Transverse colon (tissue), 4 donors: Measurements from ENCODE around the gene SUPT5H. TPM values are rescaled to one million over a fixed set of nuclear protein-coding genes. Genes with fewer than 3 reads are reported as not detected.
"Not testable (repeated sequence)": the region's sequence is repeated elsewhere in the genome, so short reads cannot be mapped to it uniquely, and the experiment has no call there.

Experiments used
- DNase-seq: peaks from one replicate; pipeline ENCODE4 v3.0.0-alpha.2; 2019
- H3K27ac ChIP-seq, 4 donors: fragments of 200-600 bp; sonication (generic); 2 replicates each; pipeline ENCODE4 v1.5.1; 2016 to 2018; ENCODE audit warnings: inconsistent platforms in 4 of 4
- H3K27me3 ChIP-seq: fragments of 200-600 bp; sonication (generic); 2 replicates; pipeline ENCODE4 v1.5.1; 2017; ENCODE audit warnings: inconsistent platforms
- H3K36me3 ChIP-seq, 4 donors: fragments of 200-600 bp; sonication (generic); 2 replicates each; pipeline ENCODE4 v1.5.1; 2017 to 2019; ENCODE audit warnings: inconsistent platforms in 4 of 4
- H3K4me1 ChIP-seq, 4 donors: fragments of 200-600 bp; sonication (generic); 2 replicates each; pipeline ENCODE4 v1.5.1; 2017 to 2020; ENCODE audit warnings: inconsistent platforms in 4 of 4
- H3K4me3 ChIP-seq, 4 donors: fragments of 200-600 bp; sonication (generic); 1 replicate in 1 of 4; 2 replicates in 3 of 4; pipeline versions ENCODE4 v1.5.1 to v1.6.1; 2017 to 2019; ENCODE audit warnings: inconsistent platforms in 4 of 4
- H3K9me3 ChIP-seq, 2 donors: fragments of 200-600 bp; sonication (generic); 2 replicates each; pipeline ENCODE4 v1.5.1; 2017 to 2019; ENCODE audit warnings: inconsistent platforms in 2 of 2
- EP300 ChIP-seq: sonication (generic); formaldehyde crosslinking; IDR thresholded peaks from one replicate; pipeline ENCODE4 v1.6.1; 2017; ENCODE audit warnings: antibody characterized with exemption, low read depth
- POLR2A ChIP-seq: fragments of 450-650 bp; IDR thresholded peaks from one replicate; pipeline ENCODE4 v1.6.1; 2016; ENCODE audit warnings: antibody characterized with exemption, mild to moderate bottlenecking, moderate library complexity
- POLR2AphosphoS5 ChIP-seq, 3 donors: sonication (generic); formaldehyde crosslinking; IDR thresholded peaks; one replicate each; pipeline ENCODE4 v1.6.1; 2016; ENCODE audit warnings: antibody characterized with exemption in 3 of 3
- WGBS, 2 donors: methylation state at CpG; one replicate each; pipeline ENCODE4 v1.1.5; 2018; ENCODE audit warnings: low coverage in 1 of 2; 5-methylcytosine and 5-hydroxymethylcytosine counted together
- in situ Hi-C, 4 donors: fragments of 200-750 bp; cut with MboI; loops; one replicate each; pipeline versions ENCODE4 v1.15.0 to v1.15.1; 2017; ENCODE audit warnings: low sequenced_read_pairs in 3 of 4, low pct_ligation_motif_present in 1 of 4, low pct_unique_long_range_greater_than_20kb in 1 of 4
- intact Hi-C: fragments of 100-400 bp; cut with DNase I; formaldehyde crosslinking; loops from one replicate; pipeline ENCODE4 v1.15.1; 2023; ENCODE audit warnings: low total_unique reads
- total RNA-seq, 4 donors: library from RNA; depleted of rRNA; stranded (reverse); fragments of >200 nt; gene quantifications; one replicate each; pipeline ENCODE4 v1.1.0, GENCODE V29; 2016
- TF ChIP-seq, protein P1 (sequence below), 5 experiments: fragments of 200-600 bp in 3 of 5; fragments of 450-650 bp in 2 of 5; sonication (generic) in 3 of 5; IDR thresholded peaks; 1 replicate in 2 of 5; 2 replicates in 3 of 5; pipeline ENCODE4 v1.5.1; 2016 to 2017; ENCODE audit warnings: antibody characterized with exemption in 5 of 5, inconsistent platforms in 3 of 5, mild to moderate bottlenecking in 2 of 5, moderate library complexity in 1 of 5

SUPT5H gene
- total RNA-seq, 4 donors from 2014 or later = 97.1 to 161 (median 125) TPM

DNA sequence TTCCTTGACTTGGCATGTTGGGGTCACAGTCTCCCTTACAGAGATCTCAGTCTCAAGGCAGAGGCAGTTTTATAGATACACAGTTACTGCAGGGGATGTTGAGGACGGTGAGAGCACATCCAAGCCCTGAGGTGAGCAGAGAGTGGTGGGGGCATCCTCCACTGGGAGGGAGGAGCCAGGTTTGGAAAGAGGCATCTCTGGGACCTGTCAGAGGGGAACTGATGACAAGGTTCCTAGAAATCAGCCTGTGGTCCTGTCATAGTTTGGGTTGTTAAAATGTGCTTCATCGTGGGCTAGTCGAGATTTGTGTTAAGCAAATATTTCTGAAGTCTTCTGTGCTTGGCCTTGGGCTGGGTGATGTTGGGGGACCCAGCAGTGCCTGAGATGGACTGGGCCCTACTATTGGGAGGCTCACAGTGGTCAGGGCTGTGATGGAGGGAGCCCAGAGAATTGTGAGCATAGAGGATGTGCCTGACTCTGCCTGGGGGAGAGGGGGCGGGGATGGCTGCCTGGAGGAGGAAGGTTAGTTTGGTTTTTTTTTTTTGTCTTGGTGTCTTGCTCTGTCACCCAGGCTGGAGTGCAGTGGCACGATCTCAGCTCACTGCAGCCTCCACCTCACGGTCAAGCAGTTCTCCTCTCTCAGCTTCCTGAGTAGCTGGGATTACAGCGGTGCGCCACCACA lies 3.9 kb downstream of the SUPT5H start:
- WGBS, 2 donors = 40 to 73% methylated on average over 1 to 8 of the region's 8 CpGs
- Histone ChIP-seq H3K9me3 (no peaks in the 10 kb centered on the region), H3K36me3 (peaks cover 0 to 12% (median 5%) of the 10 kb centered on the region in 4 donors), H3K4me1 (peaks cover 11 to 38% (median 27%) of the 10 kb centered on the region in 4 donors), H3K27ac (no peak overlapping the region), H3K4me3 (no peak overlapping the region), H3K27me3 (no peaks in the 10 kb centered on the region)
- intact Hi-C loops (no loop called here), in situ Hi-C loops (loop anchor here in 2 of 4 donors (10.0 to 25.0 kb wide), 2 partner anchors 86 to 88 kb away; partner anchors contain the start of genes EID2B (in 2 of the 2) and EID2 (in 1 of the 2))
- TF ChIP-seq POLR2A = no peak
- no peak for DNase-seq

DNA sequence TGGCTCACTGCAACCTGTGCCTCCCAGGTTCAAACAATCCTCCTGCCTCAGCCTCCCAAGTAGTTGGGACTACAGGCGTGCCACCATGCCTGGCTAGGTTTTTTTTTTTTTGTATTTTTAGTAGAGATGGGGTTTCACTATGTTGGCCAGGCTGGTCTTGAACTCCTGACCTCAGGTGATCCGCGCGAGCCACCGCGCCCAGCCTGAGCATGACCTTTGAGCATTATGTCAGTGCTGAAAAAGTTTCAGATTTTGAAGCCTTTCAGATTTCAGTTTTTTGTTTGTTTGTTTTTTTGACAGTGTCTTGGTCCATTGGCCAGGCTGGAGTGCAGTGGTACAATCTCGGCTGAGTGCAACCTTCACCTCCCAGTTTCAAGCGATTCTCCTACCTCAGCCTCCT lies 5.9 kb downstream of the SUPT5H start:
- peaks cover 0 to 21% (median 6%) of the 10 kb centered on the region in 4 donors for H3K36me3 ChIP-seq

DNA sequence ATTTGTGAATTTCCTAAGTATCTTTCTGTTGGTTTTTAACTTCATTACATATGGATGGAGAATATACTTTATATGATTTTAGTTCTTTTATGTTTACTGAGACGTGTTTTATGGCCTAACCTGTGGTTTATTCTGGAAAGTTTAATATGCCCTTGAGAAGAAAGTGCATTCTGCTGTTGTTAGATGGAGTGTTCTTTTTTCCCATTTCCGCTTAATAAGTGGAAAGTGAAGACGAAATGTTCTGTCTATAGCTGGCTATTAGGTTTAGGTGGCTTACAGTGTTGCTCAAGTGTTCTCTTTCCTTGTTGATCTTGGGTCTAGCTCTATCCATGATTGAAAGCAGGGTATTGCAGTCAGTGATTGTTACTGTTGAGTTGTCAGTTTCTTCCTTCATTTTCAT lies 18.0 kb downstream of the SUPT5H start:
- whole genome bisulfite sequencing, 2 donors = 68 to 90% methylated on average over 3 of the region's 3 CpGs
- H3K27ac ChIP-seq = no peak overlapping the region
- intact Hi-C loops = no loop called here
- DNase-seq = no peak
- no peaks in the 10 kb centered on the region for H3K4me1 ChIP-seq
- in situ Hi-C loops = no loop called here
- H3K9me3 ChIP-seq = no peaks in the 10 kb centered on the region
- H3K27me3 ChIP-seq = no peaks in the 10 kb centered on the region
- no peak overlapping the region for H3K4me3 ChIP-seq
- TF ChIP-seq POLR2A (no peak), POLR2AphosphoS5 (IDR thresholded peaks at IDR 0.05) (no peak), EP300 (no peak)
- TF ChIP-seq, protein P1, sequence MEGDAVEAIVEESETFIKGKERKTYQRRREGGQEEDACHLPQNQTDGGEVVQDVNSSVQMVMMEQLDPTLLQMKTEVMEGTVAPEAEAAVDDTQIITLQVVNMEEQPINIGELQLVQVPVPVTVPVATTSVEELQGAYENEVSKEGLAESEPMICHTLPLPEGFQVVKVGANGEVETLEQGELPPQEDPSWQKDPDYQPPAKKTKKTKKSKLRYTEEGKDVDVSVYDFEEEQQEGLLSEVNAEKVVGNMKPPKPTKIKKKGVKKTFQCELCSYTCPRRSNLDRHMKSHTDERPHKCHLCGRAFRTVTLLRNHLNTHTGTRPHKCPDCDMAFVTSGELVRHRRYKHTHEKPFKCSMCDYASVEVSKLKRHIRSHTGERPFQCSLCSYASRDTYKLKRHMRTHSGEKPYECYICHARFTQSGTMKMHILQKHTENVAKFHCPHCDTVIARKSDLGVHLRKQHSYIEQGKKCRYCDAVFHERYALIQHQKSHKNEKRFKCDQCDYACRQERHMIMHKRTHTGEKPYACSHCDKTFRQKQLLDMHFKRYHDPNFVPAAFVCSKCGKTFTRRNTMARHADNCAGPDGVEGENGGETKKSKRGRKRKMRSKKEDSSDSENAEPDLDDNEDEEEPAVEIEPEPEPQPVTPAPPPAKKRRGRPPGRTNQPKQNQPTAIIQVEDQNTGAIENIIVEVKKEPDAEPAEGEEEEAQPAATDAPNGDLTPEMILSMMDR (IDR thresholded peaks at IDR 0.05) = no peak
- peaks cover 0 to 69% (median 30%) of the 10 kb centered on the region in 4 donors for H3K36me3 ChIP-seq

More for the DNA sequence above, 5.9 kb downstream of the SUPT5H start:
- intact Hi-C loops, in situ Hi-C loops, H3K9me3 ChIP-seq, DNase-seq, H3K27me3 ChIP-seq, H3K4me3 ChIP-seq, H3K27ac ChIP-seq: not testable (repeated sequence)
- H3K4me1 ChIP-seq = peaks cover 8 to 30% (median 22%) of the 10 kb centered on the region in 4 donors
- 90 to 94% methylated on average over 3 to 8 of the region's 8 CpGs for WGBS, 2 donors

DNA sequence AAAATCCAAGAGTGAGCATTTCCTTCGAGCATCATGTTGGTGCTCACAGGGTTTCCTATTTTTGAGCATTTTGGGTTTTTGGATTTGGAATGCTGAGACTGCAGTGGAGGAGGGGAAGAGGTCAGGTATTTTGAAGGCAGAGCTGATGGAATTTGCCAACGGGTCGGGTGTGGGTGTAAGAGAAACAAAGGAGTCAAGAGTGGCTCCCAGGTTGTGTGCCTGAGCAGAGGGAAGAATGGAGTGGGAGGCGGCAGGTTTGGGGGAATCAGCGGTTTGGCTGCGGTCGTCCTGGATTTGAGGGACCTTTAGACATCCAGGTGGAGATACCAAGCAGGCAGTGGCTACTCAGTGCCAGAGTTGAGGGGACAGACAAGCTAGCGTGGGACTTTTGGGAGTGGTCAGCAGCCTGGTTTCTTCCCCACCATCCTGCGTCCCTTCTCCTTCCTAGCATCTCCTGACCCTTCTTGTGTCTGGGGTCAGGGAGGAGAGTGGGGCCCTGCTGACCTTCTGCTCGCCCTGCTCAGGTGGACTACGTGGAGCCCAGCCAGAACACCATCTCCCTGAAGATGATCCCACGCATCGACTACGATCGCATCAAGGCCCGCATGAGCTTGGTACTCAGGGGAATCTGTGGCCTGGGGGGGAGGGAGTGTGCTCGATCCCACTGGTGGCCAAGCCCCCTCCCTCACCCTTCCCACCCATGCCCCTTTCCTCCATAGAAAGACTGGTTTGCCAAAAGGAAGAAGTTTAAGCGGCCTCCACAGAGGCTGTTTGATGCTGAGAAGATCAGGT lies 20.8 kb downstream of the SUPT5H start:
- Histone ChIP-seq H3K4me3 (no peak overlapping the region), H3K9me3 (no peaks in the 10 kb centered on the region), H3K36me3 (peaks cover 0 to 69% (median 35%) of the 10 kb centered on the region in 4 donors), H3K27me3 (no peaks in the 10 kb centered on the region), H3K27ac (no peak overlapping the region), H3K4me1 (no peaks in the 10 kb centered on the region)
- TF ChIP-seq POLR2A (no peak), POLR2AphosphoS5 (IDR thresholded peaks at IDR 0.05) (no peak), EP300 (no peak)
- TF ChIP-seq, protein P1 (IDR thresholded peaks at IDR 0.05) = no peak
- DNase-seq = no peak
- in situ Hi-C loops = no loop called here
- intact Hi-C loops = no loop called here
- 91 to 96% methylated on average over 10 to 18 of the region's 18 CpGs for WGBS, 2 donors

DNA sequence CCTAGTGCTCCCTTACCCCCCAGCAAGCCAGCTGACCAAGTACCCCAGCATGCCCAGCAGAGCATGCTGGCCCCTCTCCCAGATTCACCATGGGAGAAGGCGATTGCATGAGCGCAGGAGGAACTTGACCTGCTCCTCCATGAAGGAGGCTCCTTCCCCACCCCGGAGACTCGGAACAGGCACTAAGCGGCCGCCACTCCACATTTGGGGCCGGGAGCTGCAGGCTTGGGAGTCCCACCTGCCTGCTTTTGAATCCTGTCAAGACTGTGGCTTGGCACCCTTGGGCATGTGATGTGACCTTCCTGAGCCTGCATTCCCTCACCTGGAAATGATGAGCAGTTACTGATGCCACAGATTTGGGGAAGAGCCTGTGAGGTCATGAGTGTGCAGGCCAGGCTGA lies 22.6 kb downstream of the SUPT5H start:
- in situ Hi-C loops = no loop called here
- DNase-seq = no peak

More for the DNA sequence above, 22.6 kb downstream of the SUPT5H start:
- WGBS, 2 donors = 88 to 100% methylated on average over 3 to 4 of the region's 7 CpGs
- intact Hi-C loops = no loop called here
- TF ChIP-seq POLR2AphosphoS5 (IDR thresholded peaks at IDR 0.05) (no peak), POLR2A (no peak), EP300 (no peak)
- TF ChIP-seq, protein P1 (IDR thresholded peaks at IDR 0.05) = no peak
- no peaks in the 10 kb centered on the region for H3K27me3 ChIP-seq
- no peaks in the 10 kb centered on the region for H3K9me3 ChIP-seq
- no peaks in the 10 kb centered on the region for H3K4me1 ChIP-seq
- H3K36me3 ChIP-seq = peaks cover 0 to 87% (median 44%) of the 10 kb centered on the region in 4 donors
- no peak overlapping the region for H3K4me3 ChIP-seq
- H3K27ac ChIP-seq = no peak overlapping the region
